Activated CD4-positive, CD25-positive, alpha-beta regulatory T cell treated with anti-CD3 and anti-CD28 coated beads, Interleukin-2, amount 50 U/mL, for 72 hours (primary cell): ENCODE results near the gene ZNF2.
A peak's percentile ranks its signal among the peaks of the same experiment; 100 is the strongest.

Experiments used
- DNase-seq: peaks from one replicate; pipeline ENCODE4 v3.0.0; 2021

The ZNF2 gene

GRCh38 chr2:95207111-95207961, 41.7 kb downstream of the ZNF2 start, which contains the start of gene ZNF892:
Gene ZNF892, plus strand, starts transcription at chr2:95207521. Its CDS starts 295 bp downstream, at chr2:95207816.
- peak; percentile 84 for DNase-seq

DNA sequence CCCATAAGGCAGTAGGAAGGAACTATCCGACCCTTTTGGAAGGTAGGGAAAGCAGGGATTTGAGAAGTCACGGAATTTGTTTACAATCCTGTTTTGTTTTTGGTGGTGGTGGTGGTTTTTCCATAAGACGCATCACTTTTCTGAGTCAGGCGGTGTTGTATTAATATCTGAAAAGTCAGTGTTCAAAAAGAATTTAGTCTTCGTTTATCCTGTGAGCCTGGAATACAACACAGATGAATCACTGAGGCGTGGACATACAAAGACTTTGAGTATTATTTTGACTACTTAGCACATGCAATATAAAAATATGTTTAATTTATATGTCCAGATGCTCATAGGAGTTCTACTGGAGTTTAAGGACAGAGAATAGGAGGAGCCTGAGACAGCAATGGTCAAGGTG, 42.5 kb downstream of the ZNF2 start:
- no peak for DNase-seq

GRCh38 chr2:95215018-95215612, 49.5 kb downstream of the ZNF2 start:
- no peak for DNase-seq

DNA sequence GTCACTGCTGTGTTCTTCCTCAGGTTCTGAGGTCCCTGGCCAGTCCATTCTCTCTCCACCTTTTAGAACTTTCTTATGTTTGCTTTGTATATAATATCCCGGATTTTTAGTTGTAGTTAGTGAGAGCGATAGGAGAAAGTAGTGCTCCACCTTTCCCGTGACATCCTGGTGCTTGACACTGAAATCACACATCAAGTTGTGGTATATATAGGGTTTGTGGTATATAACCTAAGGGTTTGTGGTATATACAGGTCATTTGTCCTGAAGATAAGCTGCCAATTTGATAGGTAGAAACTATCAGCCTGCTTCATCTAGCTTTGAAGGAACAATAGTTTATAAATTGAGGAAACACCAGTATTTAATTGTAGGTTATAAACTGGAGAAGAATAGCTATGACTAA, 54.8 kb downstream of the ZNF2 start:
- DNase-seq, result no peak

- DNase-seq, result no peak
These were observed 60.0 kb downstream of the ZNF2 start for GRCh38 chr2:95225658-95226057.

DNA sequence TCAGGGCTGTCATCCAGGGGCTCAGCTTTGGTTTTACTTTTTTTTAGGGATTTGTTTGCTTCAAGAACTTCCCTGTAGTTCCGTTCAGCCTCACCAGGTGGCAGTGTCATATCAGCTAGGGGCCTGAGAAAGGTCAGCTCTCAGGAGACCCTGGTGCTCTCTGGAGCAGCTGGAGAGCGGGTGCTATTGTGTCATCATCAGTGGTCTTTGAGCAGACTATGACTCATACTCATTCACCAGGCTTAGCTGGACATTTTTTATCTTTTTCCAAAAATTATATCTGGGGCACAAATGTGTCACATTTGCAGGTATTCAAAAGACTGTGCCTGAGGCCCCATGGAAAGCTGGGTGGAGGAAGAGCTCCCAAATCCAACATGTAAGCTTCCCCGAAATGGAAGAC, 66.1 kb downstream of the ZNF2 start:
- peak; percentile 32 for DNase-seq

- no peak for DNase-seq
These were observed 66.6 kb downstream of the ZNF2 start for GRCh38 chr2:95232232-95232631.
